Stomach (tissue), 9 donors: ENCODE results near the gene MTARC1. TPM values are rescaled to one million over a fixed set of nuclear protein-coding genes. Genes with fewer than 3 reads are reported as not detected.
A peak's percentile ranks its signal among the peaks of the same experiment; 100 is the strongest.

Experiments used
- DNase-seq, 2 donors: peaks; one replicate each; pipeline versions ENCODE4 v3.0.0 to v3.0.0-alpha.2; 2013 to 2019
- H3K27ac ChIP-seq, 5 donors: fragments of 200-600 bp in 4 of 5; sonication (generic) in 4 of 5; one replicate each; pipeline ENCODE4 v1.5.1; 2013 to 2019; ENCODE audit warnings: mild to moderate bottlenecking in 1 of 5, moderate library complexity in 1 of 5
- H3K27me3 ChIP-seq, 3 donors: fragments of 200-600 bp; sonication (generic); one replicate each; pipeline ENCODE4 v1.5.1; 2017 to 2019; ENCODE audit warnings: mixed run types in 1 of 3
- H3K36me3 ChIP-seq, 4 donors: fragments of 200-600 bp; sonication (generic); 1 replicate in 3 of 4; 2 replicates in 1 of 4; pipeline ENCODE4 v1.5.1; 2016 to 2019
- H3K4me1 ChIP-seq, 4 donors: fragments of 200-600 bp; sonication (generic); one replicate each; pipeline ENCODE4 v1.5.1; 2016 to 2019
- H3K4me3 ChIP-seq, 4 donors: fragments of 200-600 bp; sonication (generic) in 3 of 4; one replicate each; pipeline ENCODE4 v1.5.1; 2016 to 2019; ENCODE audit warnings: mild to moderate bottlenecking in 1 of 4
- H3K9me3 ChIP-seq, 4 donors: fragments of 200-600 bp; sonication (generic); one replicate each; pipeline ENCODE4 v1.5.1; 2016 to 2019
- EP300 ChIP-seq: sonication (generic); formaldehyde crosslinking; IDR thresholded peaks from one replicate; pipeline ENCODE4 v1.6.1; 2017; ENCODE audit warnings: antibody characterized with exemption
- POLR2A ChIP-seq, 4 donors: fragments of 450-650 bp; IDR thresholded peaks; one replicate each; pipeline ENCODE4 v1.6.1; 2016; ENCODE audit warnings: antibody characterized with exemption in 4 of 4, control low read depth in 2 of 4, mild to moderate bottlenecking in 1 of 4, moderate library complexity in 1 of 4
- POLR2AphosphoS5 ChIP-seq, 3 donors: sonication (generic); formaldehyde crosslinking; IDR thresholded peaks; one replicate each; pipeline ENCODE4 v1.6.1; 2016; ENCODE audit warnings: antibody characterized with exemption in 3 of 3
- WGBS, 5 donors: extraction: QIAGEN DNeasy Blood & Tissue Kit in 3 of 5; methylation state at CpG; one replicate each; pipeline versions ENCODE4 v1.1.5 to v1.1.7; 2013 to 2018; 5-methylcytosine and 5-hydroxymethylcytosine counted together
- intact Hi-C: fragments of 100-400 bp; cut with DNase I; formaldehyde crosslinking; loops from one replicate; pipeline ENCODE4 v1.15.1; 2023; ENCODE audit warnings: low total_unique reads
- polyA plus RNA-seq, 3 donors: library from polyadenylated mRNA; stranded (reverse); fragments of 200-250 nt; gene quantifications; one replicate each; pipeline ENCODE4 v1.2.3, GENCODE V29; 2013
- total RNA-seq, 5 donors: library from RNA; depleted of rRNA; stranded (reverse); fragments of >200 nt; gene quantifications; one replicate each; pipeline versions ENCODE4 v1.1.0 to v1.2.3, GENCODE V29; 2014 to 2016
- TF ChIP-seq, protein P1 (sequence below), 7 experiments: fragments of 450-650 bp in 4 of 7; fragments of 200-600 bp in 3 of 7; sonication (generic) in 3 of 7; IDR thresholded peaks; one replicate each; pipeline ENCODE4 v1.5.1; 2016 to 2019; ENCODE audit warnings: antibody characterized with exemption in 7 of 7, control low read depth in 2 of 7, mild to moderate bottlenecking in 1 of 7
- donor health status: healthy with polysubstance abuse.
- donor health status: Bipolar disorder and iron deficiency.
- donor health status: healthy.

Gene MTARC1
- total and polyA plus RNA-seq, 8 donors = under 0.01 to 9.9 (median 6.2) TPM

GRCh38 chr1:220746851-220747250 lies 39.9 kb upstream of the MTARC1 start:
- Histone ChIP-seq H3K9me3 (no peaks in the 10 kb centered on the region), H3K36me3 (no peaks in the 10 kb centered on the region), H3K27me3 (peaks cover 0 to 6% (median 0%) of the 10 kb centered on the region in 3 donors), H3K4me3 (no peak overlapping the region), H3K27ac (no peak overlapping the region), H3K4me1 (peaks cover 21 to 42% (median 31%) of the 10 kb centered on the region in 4 donors)
- intact Hi-C loops = no loop called here
- 82 to 94% (median 88%) methylated on average over 3 of the region's 3 CpGs for WGBS, 5 donors
- TF ChIP-seq POLR2AphosphoS5 (IDR thresholded peaks at IDR 0.05) (no peak), EP300 (no peak), POLR2A (IDR thresholded peaks at IDR 0.05) (no peak)
- TF ChIP-seq, protein P1, sequence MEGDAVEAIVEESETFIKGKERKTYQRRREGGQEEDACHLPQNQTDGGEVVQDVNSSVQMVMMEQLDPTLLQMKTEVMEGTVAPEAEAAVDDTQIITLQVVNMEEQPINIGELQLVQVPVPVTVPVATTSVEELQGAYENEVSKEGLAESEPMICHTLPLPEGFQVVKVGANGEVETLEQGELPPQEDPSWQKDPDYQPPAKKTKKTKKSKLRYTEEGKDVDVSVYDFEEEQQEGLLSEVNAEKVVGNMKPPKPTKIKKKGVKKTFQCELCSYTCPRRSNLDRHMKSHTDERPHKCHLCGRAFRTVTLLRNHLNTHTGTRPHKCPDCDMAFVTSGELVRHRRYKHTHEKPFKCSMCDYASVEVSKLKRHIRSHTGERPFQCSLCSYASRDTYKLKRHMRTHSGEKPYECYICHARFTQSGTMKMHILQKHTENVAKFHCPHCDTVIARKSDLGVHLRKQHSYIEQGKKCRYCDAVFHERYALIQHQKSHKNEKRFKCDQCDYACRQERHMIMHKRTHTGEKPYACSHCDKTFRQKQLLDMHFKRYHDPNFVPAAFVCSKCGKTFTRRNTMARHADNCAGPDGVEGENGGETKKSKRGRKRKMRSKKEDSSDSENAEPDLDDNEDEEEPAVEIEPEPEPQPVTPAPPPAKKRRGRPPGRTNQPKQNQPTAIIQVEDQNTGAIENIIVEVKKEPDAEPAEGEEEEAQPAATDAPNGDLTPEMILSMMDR (IDR thresholded peaks at IDR 0.05) = no peak
- no peak for DNase-seq

GRCh38 chr1:220747437-220748088 lies 39.1 kb upstream of the MTARC1 start:
- DNase-seq = no peak
- 14 to 18% (median 16%) methylated on average over 18 of the region's 18 CpGs for WGBS, 5 donors
- no peak for TF ChIP-seq POLR2AphosphoS5 (IDR thresholded peaks at IDR 0.05)
- TF ChIP-seq POLR2A (IDR thresholded peaks at IDR 0.05) = no peak
- no peak for TF ChIP-seq EP300
- TF ChIP-seq, protein P1 (IDR thresholded peaks at IDR 0.05) = no peak
- Histone ChIP-seq H3K27ac (peak overlapping the region; percentile 91 to 94 (median 92)), H3K27me3 (peaks cover 0 to 6% (median 0%) of the 10 kb centered on the region in 3 donors), H3K36me3 (no peaks in the 10 kb centered on the region), H3K4me3 (peak overlapping the region; percentile 85 to 90 (median 86)), H3K4me1 (peaks cover 21 to 49% (median 36%) of the 10 kb centered on the region in 4 donors), H3K9me3 (no peaks in the 10 kb centered on the region)
- intact Hi-C loops = no loop called here

- peak; percentile 17 to 92 (median 91) for TF ChIP-seq POLR2AphosphoS5 (IDR thresholded peaks at IDR 0.05)
- peak in 2 of 4 donors; percentile 43 to 70 for TF ChIP-seq POLR2A (IDR thresholded peaks at IDR 0.05)
- TF ChIP-seq EP300 = no peak
- TF ChIP-seq, protein P1 (IDR thresholded peaks at IDR 0.05) = no peak
- Histone ChIP-seq H3K4me3 (peak within 1 kb of the TSS; percentile 85 to 90 (median 86)), H3K27me3 (peaks cover 0 to 6% (median 0%) of the 10 kb centered on the region in 3 donors), H3K9me3 (no peaks in the 10 kb centered on the region), H3K36me3 (no peaks in the 10 kb centered on the region), H3K4me1 (peaks cover 21 to 51% (median 40%) of the 10 kb centered on the region in 4 donors), H3K27ac (peak within 1 kb of the TSS; percentile 91 to 94 (median 92))
- WGBS, 5 donors = 0 to 2% (median 1%) methylated on average over 44 to 77 of the region's 77 CpGs
- peak; percentile 80 to 94 for DNase-seq
- intact Hi-C loops = no loop called here
These were observed 38.4 kb upstream of the MTARC1 start, which contains the start of gene MTARC2 for GRCh38 chr1:220748089-220748934. TSS of gene MTARC2 (plus strand) at chr1:220748322. CDS start at chr1:220748532, 210 bp downstream.

- WGBS, 5 donors = 3 to 10% (median 4%) methylated on average over 3 of the region's 3 CpGs
- no peak for TF ChIP-seq EP300
- TF ChIP-seq POLR2AphosphoS5 (IDR thresholded peaks at IDR 0.05) = no peak
- TF ChIP-seq, protein P1 (IDR thresholded peaks at IDR 0.05) = no peak
- Histone ChIP-seq H3K4me3 (peak overlapping the region; percentile 85 to 90 (median 86)), H3K27ac (peak overlapping the region; percentile 91 to 94 (median 92)), H3K4me1 (peaks cover 21 to 57% (median 44%) of the 10 kb centered on the region in 4 donors), H3K36me3 (no peaks in the 10 kb centered on the region), H3K9me3 (no peaks in the 10 kb centered on the region), H3K27me3 (peaks cover 0 to 6% (median 0%) of the 10 kb centered on the region in 3 donors)
- DNase-seq = peak in 1 of 2 donors; percentile 14
- intact Hi-C loops = no loop called here
These were observed 37.8 kb upstream of the MTARC1 start for GRCh38 chr1:220748936-220749335.
